GM23338 (cell line): ENCODE results near the gene ZFP90. TPM values are rescaled to one million over a fixed set of nuclear protein-coding genes. Genes with fewer than 3 reads are reported as not detected.

Experiments
- ATAC-seq: fragments of 200-7000 bp; cut with Tn5 transposase; 3 replicates; pipeline ENCODE4 v1.9.1; 2020
- DNase-seq: peaks from one replicate; pipeline ENCODE4 v3.0.0-alpha.2; 2015; ENCODE audit warnings: low spot score
- H2AFZ ChIP-seq: fragments of 200-600 bp; sonication (generic); 2 replicates; pipeline ENCODE4 v1.8.0; 2016; ENCODE audit warnings: antibody characterized with exemption, mild to moderate bottlenecking, moderate library complexity
- H3F3A ChIP-seq: fragments of 200-600 bp; sonication (generic); replicated peaks from 2 replicates; pipeline ENCODE4 v1.8.0; 2017; ENCODE audit warnings: antibody characterized with exemption, mixed run types, low read depth
- H3K27ac ChIP-seq: fragments of 200-600 bp; sonication (generic); 2 replicates; pipeline ENCODE4 v1.6.1; 2016; ENCODE audit warnings: low read depth
- H3K27me3 ChIP-seq: fragments of 200-600 bp; sonication (generic); 2 replicates; pipeline ENCODE4 v1.8.0; 2016; ENCODE audit warnings: mild to moderate bottlenecking, mixed run types, moderate library complexity; ENCODE audit not compliant: insufficient read depth
- H3K36me3 ChIP-seq: fragments of 200-600 bp; sonication (generic); 2 replicates; pipeline ENCODE4 v1.8.0; 2016; ENCODE audit warnings: mild to moderate bottlenecking; ENCODE audit not compliant: insufficient read depth
- H3K4me1 ChIP-seq: fragments of 200-600 bp; sonication (generic); 2 replicates; pipeline ENCODE4 v1.8.0; 2016; ENCODE audit warnings: mild to moderate bottlenecking, moderate library complexity; ENCODE audit not compliant: insufficient read depth
- H3K4me2 ChIP-seq: fragments of 200-600 bp; sonication (generic); 2 replicates; pipeline ENCODE4 v1.7.1; 2017; ENCODE audit warnings: mixed run types
- H3K4me3 ChIP-seq: fragments of 200-600 bp; sonication (generic); 2 replicates; pipeline ENCODE4 v1.6.1; 2016; ENCODE audit warnings: mixed run types
- H3K79me2 ChIP-seq: fragments of 200-600 bp; sonication (generic); replicated peaks from 2 replicates; pipeline ENCODE4 v1.8.0; 2017; ENCODE audit warnings: mild to moderate bottlenecking; ENCODE audit not compliant: insufficient read depth
- H3K9me2 ChIP-seq: fragments of 200-600 bp; sonication (generic); 2 replicates; pipeline ENCODE4 v1.8.0; 2017; ENCODE audit not compliant: insufficient read depth
- H4K20me1 ChIP-seq: fragments of 200-600 bp; sonication (generic); replicated peaks from 2 replicates; pipeline ENCODE4 v1.8.0; 2017; ENCODE audit warnings: mild to moderate bottlenecking; ENCODE audit not compliant: insufficient read depth
- H3K27ac Mint-ChIP-seq: 2 replicates; pipeline ENCODE4 v1.8.0; 2020; ENCODE audit warnings: inconsistent platforms, mild to moderate bottlenecking, moderate library complexity, mixed read lengths
- H3K27me3 Mint-ChIP-seq: 3 replicates; pipeline ENCODE4 v1.8.0; 2022; ENCODE audit warnings: low read depth, mild to moderate bottlenecking, moderate library complexity, mixed read lengths, inconsistent platforms; ENCODE audit not compliant: insufficient read depth, poor library complexity
- H3K36me3 Mint-ChIP-seq: 3 replicates; pipeline ENCODE4 v1.8.0; 2021; ENCODE audit warnings: low read depth, mild to moderate bottlenecking, inconsistent platforms, moderate library complexity, mixed read lengths
- H3K4me1 Mint-ChIP-seq: 3 replicates; pipeline ENCODE4 v1.8.0; 2020; ENCODE audit warnings: mild to moderate bottlenecking, inconsistent platforms, mixed read lengths
- H3K4me3 Mint-ChIP-seq: 3 replicates; pipeline ENCODE4 v1.8.0; 2021; ENCODE audit warnings: moderate library complexity, mild to moderate bottlenecking, inconsistent platforms, mixed read lengths
- H3K9me3 Mint-ChIP-seq: 3 replicates; pipeline ENCODE4 v1.8.0; 2020; ENCODE audit warnings: moderate library complexity, mild to moderate bottlenecking, inconsistent platforms, mixed read lengths
- CREB1 ChIP-seq: fragments of 250-450 bp; sonication (Bioruptor Pico); IDR thresholded peaks from 2 replicates; pipeline ENCODE4 v1.5.0; 2020; ENCODE audit warnings: low read depth, mild to moderate bottlenecking, moderate library complexity
- EZH2 ChIP-seq: fragments of 200-600 bp; sonication (generic); IDR thresholded peaks from one replicate; pipeline ENCODE4 v1.8.0; 2017; ENCODE audit warnings: antibody characterized with exemption, mild to moderate bottlenecking, low read depth; ENCODE audit not compliant: unreplicated experiment
- JUNB ChIP-seq: IDR thresholded peaks from one replicate; pipeline ENCODE4 v1.6.1; 2016; ENCODE audit warnings: antibody characterized with exemption; ENCODE audit not compliant: unreplicated experiment
- NANOG ChIP-seq: IDR thresholded peaks from 2 replicates; pipeline ENCODE4 v1.6.1; 2016; ENCODE audit warnings: antibody characterized with exemption, borderline replicate concordance
- POLR2AphosphoS5 ChIP-seq: IDR thresholded peaks from 2 replicates; pipeline ENCODE4 v1.6.1; 2016; ENCODE audit warnings: antibody characterized with exemption, low read depth
- STAT1 ChIP-seq: IDR thresholded peaks from one replicate; pipeline ENCODE4 v1.6.1; 2016; ENCODE audit warnings: antibody characterized with exemption; ENCODE audit not compliant: unreplicated experiment
- ZNF114 ChIP-seq: fragments of 250-450 bp; sonication (Bioruptor Pico); IDR thresholded peaks from 2 replicates; pipeline ENCODE4 v1.5.0; 2020; ENCODE audit warnings: mild to moderate bottlenecking, moderate library complexity
- polyA plus RNA-seq: library from polyadenylated mRNA; unstranded; fragments of >200 nt; fragmentation: Nextera tagmentation; extraction: Ambion mirVana; gene quantifications from 2 replicates; pipeline ENCODE4 v1.2.1, GENCODE V29; 2016
- total RNA-seq: library from RNA; depleted of rRNA; stranded (reverse); fragments of >200 nt; shearing (Covaris generic); gene quantifications from 2 replicates; pipeline ENCODE4 v1.2.3, GENCODE V29; 2014
- TF ChIP-seq, protein P1 (sequence below): fragments of 250-450 bp; sonication (Bioruptor Pico); IDR thresholded peaks from 2 replicates; pipeline ENCODE4 v1.5.0; 2020; ENCODE audit warnings: mild to moderate bottlenecking, moderate library complexity
- TF ChIP-seq, protein P2 (sequence below): IDR thresholded peaks from 2 replicates; pipeline ENCODE4 v1.6.1; 2016; ENCODE audit warnings: antibody characterized with exemption

The ZFP90 gene
- total and polyA plus RNA-seq, 2 experiments from 2014 or later, result 12.8 to 14.6 TPM

DNA sequence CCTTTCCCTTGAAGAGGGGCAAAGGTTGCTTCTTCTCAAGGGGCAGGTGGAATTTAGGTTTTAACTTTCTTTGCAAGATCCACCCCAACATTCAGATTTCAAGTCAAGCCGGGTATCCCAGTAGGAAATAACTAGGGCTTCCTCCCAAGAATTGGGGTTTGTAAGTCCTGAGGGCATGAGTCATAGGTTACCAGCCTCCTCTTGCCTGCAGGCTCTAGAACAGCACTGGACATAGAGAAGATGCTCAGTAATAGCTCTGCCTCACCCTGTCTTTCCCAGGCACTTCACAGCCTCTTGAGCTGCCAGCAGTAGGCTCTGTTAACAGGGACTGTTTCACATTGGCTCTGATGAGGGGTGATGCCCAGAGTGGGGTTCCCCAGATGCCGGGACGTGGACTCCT lies 35.8 kb upstream of the ZFP90 start (continued):
- TF ChIP-seq, protein P1, sequence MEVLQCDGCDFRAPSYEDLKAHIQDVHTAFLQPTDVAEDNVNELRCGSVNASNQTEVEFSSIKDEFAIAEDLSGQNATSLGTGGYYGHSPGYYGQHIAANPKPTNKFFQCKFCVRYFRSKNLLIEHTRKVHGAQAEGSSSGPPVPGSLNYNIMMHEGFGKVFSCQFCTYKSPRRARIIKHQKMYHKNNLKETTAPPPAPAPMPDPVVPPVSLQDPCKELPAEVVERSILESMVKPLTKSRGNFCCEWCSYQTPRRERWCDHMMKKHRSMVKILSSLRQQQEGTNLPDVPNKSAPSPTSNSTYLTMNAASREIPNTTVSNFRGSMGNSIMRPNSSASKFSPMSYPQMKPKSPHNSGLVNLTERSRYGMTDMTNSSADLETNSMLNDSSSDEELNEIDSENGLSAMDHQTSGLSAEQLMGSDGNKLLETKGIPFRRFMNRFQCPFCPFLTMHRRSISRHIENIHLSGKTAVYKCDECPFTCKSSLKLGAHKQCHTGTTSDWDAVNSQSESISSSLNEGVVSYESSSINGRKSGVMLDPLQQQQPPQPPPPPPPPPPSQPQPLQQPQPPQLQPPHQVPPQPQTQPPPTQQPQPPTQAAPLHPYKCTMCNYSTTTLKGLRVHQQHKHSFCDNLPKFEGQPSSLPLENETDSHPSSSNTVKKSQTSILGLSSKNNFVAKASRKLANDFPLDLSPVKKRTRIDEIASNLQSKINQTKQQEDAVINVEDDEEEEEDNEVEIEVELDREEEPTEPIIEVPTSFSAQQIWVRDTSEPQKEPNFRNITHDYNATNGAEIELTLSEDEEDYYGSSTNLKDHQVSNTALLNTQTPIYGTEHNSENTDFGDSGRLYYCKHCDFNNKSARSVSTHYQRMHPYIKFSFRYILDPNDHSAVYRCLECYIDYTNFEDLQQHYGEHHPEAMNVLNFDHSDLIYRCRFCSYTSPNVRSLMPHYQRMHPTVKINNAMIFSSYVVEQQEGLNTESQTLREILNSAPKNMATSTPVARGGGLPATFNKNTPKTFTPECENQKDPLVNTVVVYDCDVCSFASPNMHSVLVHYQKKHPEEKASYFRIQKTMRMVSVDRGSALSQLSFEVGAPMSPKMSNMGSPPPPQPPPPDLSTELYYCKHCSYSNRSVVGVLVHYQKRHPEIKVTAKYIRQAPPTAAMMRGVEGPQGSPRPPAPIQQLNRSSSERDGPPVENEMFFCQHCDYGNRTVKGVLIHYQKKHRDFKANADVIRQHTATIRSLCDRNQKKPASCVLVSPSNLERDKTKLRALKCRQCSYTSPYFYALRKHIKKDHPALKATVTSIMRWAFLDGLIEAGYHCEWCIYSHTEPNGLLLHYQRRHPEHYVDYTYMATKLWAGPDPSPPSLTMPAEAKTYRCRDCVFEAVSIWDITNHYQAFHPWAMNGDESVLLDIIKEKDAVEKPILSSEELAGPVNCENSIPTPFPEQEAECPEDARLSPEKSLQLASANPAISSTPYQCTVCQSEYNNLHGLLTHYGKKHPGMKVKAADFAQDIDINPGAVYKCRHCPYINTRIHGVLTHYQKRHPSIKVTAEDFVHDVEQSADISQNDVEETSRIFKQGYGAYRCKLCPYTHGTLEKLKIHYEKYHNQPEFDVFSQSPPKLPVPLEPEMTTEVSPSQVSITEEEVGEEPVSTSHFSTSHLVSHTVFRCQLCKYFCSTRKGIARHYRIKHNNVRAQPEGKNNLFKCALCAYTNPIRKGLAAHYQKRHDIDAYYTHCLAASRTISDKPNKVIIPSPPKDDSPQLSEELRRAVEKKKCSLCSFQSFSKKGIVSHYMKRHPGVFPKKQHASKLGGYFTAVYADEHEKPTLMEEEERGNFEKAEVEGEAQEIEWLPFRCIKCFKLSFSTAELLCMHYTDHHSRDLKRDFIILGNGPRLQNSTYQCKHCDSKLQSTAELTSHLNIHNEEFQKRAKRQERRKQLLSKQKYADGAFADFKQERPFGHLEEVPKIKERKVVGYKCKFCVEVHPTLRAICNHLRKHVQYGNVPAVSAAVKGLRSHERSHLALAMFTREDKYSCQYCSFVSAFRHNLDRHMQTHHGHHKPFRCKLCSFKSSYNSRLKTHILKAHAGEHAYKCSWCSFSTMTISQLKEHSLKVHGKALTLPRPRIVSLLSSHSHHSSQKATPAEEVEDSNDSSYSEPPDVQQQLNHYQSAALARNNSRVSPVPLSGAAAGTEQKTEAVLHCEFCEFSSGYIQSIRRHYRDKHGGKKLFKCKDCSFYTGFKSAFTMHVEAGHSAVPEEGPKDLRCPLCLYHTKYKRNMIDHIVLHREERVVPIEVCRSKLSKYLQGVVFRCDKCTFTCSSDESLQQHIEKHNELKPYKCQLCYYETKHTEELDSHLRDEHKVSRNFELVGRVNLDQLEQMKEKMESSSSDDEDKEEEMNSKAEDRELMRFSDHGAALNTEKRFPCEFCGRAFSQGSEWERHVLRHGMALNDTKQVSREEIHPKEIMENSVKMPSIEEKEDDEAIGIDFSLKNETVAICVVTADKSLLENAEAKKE (CRISPR knock-in tag), result no peak
- no peak for TF ChIP-seq POLR2AphosphoS5
- no peak for TF ChIP-seq EZH2
- TF ChIP-seq STAT1, result no peak
- no peak for TF ChIP-seq ZNF114 (CRISPR knock-in tag)
- TF ChIP-seq, protein P2, sequence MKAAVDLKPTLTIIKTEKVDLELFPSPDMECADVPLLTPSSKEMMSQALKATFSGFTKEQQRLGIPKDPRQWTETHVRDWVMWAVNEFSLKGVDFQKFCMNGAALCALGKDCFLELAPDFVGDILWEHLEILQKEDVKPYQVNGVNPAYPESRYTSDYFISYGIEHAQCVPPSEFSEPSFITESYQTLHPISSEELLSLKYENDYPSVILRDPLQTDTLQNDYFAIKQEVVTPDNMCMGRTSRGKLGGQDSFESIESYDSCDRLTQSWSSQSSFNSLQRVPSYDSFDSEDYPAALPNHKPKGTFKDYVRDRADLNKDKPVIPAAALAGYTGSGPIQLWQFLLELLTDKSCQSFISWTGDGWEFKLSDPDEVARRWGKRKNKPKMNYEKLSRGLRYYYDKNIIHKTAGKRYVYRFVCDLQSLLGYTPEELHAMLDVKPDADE, result no peak
- no peak for TF ChIP-seq JUNB
- no peak for TF ChIP-seq NANOG

DNA sequence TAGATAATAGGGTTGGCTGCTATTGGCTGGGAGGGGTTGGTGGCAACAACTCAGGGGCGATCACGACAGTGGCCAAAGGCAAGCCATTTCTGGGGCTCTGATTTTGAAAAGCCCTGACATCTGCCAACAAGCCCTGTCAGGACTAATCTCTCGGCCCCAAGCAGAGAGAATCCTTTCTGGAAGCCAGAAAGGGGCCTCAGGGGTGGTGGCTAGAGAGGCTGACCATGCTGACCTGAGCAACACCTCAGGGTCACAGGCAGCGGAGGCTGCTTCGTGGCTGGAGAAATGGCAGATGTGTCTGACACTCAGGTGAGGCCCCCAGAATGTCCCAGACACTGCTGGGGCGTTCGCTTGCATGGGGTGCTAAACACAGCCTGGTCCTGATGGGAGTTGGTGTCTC lies 35.0 kb upstream of the ZFP90 start:
- TF ChIP-seq POLR2AphosphoS5 (no peak), NANOG (no peak), CREB1 (CRISPR knock-in tag) (no peak), JUNB (no peak)
- Mint-ChIP-seq H3K27ac (no peak overlapping the region), H3K4me3 (no peak overlapping the region), H3K27me3 (peaks cover 21% of the 10 kb centered on the region), H3K9me3 (no peaks in the 10 kb centered on the region), H3K36me3 (no peaks in the 10 kb centered on the region), H3K4me1 (no peaks in the 10 kb centered on the region)
- no peak for ATAC-seq
- H3K79me2 ChIP-seq, result no peaks in the 10 kb centered on the region
- no peaks in the 10 kb centered on the region for H3K9me2 ChIP-seq
- no peaks in the 10 kb centered on the region for H3F3A ChIP-seq
- DNase-seq, result no peak
- H3K27me3 ChIP-seq, result no peaks in the 10 kb centered on the region
- no peaks in the 10 kb centered on the region for H3K4me1 ChIP-seq
- H3K4me2 ChIP-seq, result no peak overlapping the region
- H2AFZ ChIP-seq, result no peak overlapping the region
- H3K27ac ChIP-seq, result no peak overlapping the region
- no peaks in the 10 kb centered on the region for H4K20me1 ChIP-seq
- H3K36me3 ChIP-seq, result no peaks in the 10 kb centered on the region
- no peak overlapping the region for H3K4me3 ChIP-seq
